ENCODE measurements around the gene KCNQ1OT1. TPM values are rescaled to one million over a fixed set of nuclear protein-coding genes. Genes with fewer than 3 reads are reported as not detected.

Gene KCNQ1OT1
- total and polyA plus RNA-seq, 9 of the 15 experiments (the other 6 are each of a cell fraction or from before 2014, with no cell fraction given): 0.04 to 2.3 (median 0.74) TPM

DNA sequence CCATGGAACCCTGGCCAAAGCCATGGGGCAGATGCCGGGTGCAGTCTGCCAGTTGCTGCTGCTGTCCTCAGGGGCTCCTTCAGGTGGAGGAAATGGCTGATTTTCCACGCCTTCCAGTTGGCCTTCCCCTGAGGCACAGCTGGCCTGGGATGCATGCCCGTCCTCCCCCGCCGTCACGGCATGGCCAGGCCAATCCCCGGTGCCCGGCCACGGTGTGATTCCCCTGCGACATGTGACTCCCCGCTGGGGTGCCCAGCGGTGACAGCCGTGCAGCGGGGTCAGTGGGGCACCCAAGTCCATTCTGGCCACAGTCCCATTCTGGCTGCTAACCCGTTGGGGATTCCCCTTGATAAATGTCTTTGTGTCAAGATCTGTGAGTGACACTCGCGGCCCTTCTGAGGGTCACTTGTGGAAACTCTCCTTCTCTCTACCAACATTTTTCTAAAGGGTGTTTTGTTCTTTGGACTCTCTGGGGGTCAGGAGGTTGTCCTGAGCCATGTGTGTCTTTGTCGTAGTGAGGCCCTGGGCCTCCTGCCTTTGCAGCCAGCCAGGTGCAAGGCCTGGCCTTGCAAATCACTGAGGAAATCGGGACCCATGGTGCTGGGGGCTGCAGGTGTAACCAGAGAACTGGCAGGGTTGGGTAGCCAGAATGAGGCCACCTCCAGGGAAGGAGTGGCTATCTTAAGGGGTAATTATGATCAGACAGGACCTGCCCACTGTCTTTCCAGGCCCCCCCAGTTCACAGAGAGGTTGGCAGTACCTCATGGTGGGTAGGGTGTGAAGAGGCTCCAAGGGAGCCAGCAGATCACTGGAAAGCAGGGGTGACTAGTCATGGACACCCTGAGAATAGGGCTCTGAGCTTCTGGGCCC is 37.1 kb downstream of the KCNQ1OT1 start:
- intact Hi-C loops (cut with micrococcal nuclease): no loop called here

DNA sequence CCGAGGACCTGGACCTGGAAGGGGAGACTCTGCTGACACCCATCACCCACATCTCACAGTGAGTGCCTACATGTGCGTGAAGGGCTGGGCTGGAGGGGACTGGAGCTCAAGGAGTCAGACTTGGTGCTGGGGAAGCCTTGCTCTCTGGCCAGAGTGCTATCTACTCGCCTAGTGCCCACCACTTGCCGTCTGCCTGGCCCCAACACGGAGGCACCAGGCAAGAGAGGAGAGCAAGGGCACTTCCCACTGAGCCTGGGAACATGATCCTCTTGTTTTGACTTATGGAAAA is 37.8 kb downstream of the KCNQ1OT1 start:
- FAIRE-seq: no peak
- in situ Hi-C loops (cut with MboI): no loop called here
- no TSS peak for BruUV-seq (replicated peaks)

More for the DNA sequence above, 37.1 kb downstream of the KCNQ1OT1 start:
- 0 out of 3 replicates have a peak, but pooled peaks cover 3% of the 10 kb centered on the region for H3K79me2 ChIP-seq (ENCODE audit: control insufficient read depth, insufficient read depth, low read length)
- H3K4me2 ChIP-seq (ENCODE audit: insufficient read depth, low read length): no peak overlapping the region
- H3K27me3 ChIP-seq (ENCODE audit: control insufficient read depth in 2 of 2, insufficient read depth in 2 of 2, low read length in 2 of 2): no peaks in the 10 kb centered on the region
- TF ChIP-seq RCOR1 (IDR thresholded peaks at IDR 0.05; ENCODE audit: borderline replicate concordance in 1 of 2, low read depth in 2 of 2, low read length in 2 of 2): no peak
- no peak for TF ChIP-seq ETV1 (tag; conservative IDR thresholded peaks at IDR 0.05; ENCODE audit: low read depth)
- TF ChIP-seq POLR2G (IDR thresholded peaks at IDR 0.05; ENCODE audit: low read depth, low read length): peak; percentile 62
- no peak for TF ChIP-seq ZBTB7A (IDR thresholded peaks at IDR 0.05; ENCODE audit: borderline replicate concordance, control insufficient read depth, low read depth, low read length)
- H3K36me3 ChIP-seq (ENCODE audit: control insufficient read depth, insufficient read depth, low read length): peaks cover 10% of the 10 kb centered on the region; the same call in 1 of the 3 replicates
- peaks cover 32% of the 10 kb centered on the region for H3K9me3 ChIP-seq (replicated peaks; ENCODE audit: control insufficient read depth, insufficient read depth, low read depth, low read length)
- no peak overlapping the region for H2AFZ ChIP-seq (ENCODE audit: low read depth, low read length)
- in situ Hi-C loops (cut with MboI): no loop called here
- no peaks in the 10 kb centered on the region for H3K4me1 ChIP-seq (replicated peaks in 1 of 2; ENCODE audit: control insufficient read depth in 2 of 2, insufficient read depth in 2 of 2, low read length in 2 of 2)
- ChIA-PET CTCF (ENCODE audit: low intra/inter-chr PET ratio) (no interaction called here), POLR2A (interaction anchor here (0.6 kb wide), 1 partner anchor 573 kb away, joined by 3 read pairs; no protein-coding TSS in a partner anchor)
- ATAC-seq (no peak), FAIRE-seq (no peak), DNase-seq (ENCODE audit: extremely low read depth in 1 of 4, low spot score in 3 of 4) (no peak)
- BruUV-seq (replicated peaks): no TSS peak
- H3K9me1 ChIP-seq (ENCODE audit: control insufficient read depth, insufficient read depth, low read length): no peaks in the 10 kb centered on the region
- no peak overlapping the region for H3K9ac ChIP-seq (ENCODE audit: insufficient read depth in 1 of 2, low read depth in 2 of 2, low read length in 2 of 2)
- H4K20me1 ChIP-seq (replicated peaks; ENCODE audit: control insufficient read depth, insufficient read depth, low read length): no peaks in the 10 kb centered on the region
- WGBS (ENCODE audit: insufficient coverage, low coverage, missing lambda C conversion rate): 53% methylated on average over 18 of the region's 19 CpGs
- no peak overlapping the region for H3K4me3 ChIP-seq
- no peak overlapping the region for H3K27ac ChIP-seq (ENCODE audit: extremely low read depth, low read depth, low read length)

More for the DNA sequence above, 37.8 kb downstream of the KCNQ1OT1 start:
- peaks cover 10% of the 10 kb centered on the region; the same call in 1 of the 3 replicates for H3K36me3 ChIP-seq (ENCODE audit: control insufficient read depth, insufficient read depth, low read length)
- peaks cover 33% of the 10 kb centered on the region for H3K9me3 ChIP-seq (replicated peaks; ENCODE audit: control insufficient read depth, insufficient read depth, low read depth, low read length)
- H2AFZ ChIP-seq (ENCODE audit: low read depth, low read length): no peak overlapping the region
- ATAC-seq: no peak
- intact Hi-C loops (cut with micrococcal nuclease): no loop called here
- no peak overlapping the region for H3K27ac ChIP-seq (ENCODE audit: extremely low read depth, low read depth, low read length)
- H3K4me2 ChIP-seq (ENCODE audit: insufficient read depth, low read length): no peak overlapping the region
- DNase-seq (ENCODE audit: extremely low read depth in 1 of 4, low spot score in 3 of 4): no peak
- ChIA-PET POLR2A (interaction anchor here (0.7 kb wide), 1 partner anchor 1311 kb away, joined by 3 read pairs; no protein-coding TSS in a partner anchor), CTCF (ENCODE audit: low intra/inter-chr PET ratio) (no interaction called here)
- no peak overlapping the region for H3K9ac ChIP-seq (ENCODE audit: insufficient read depth in 1 of 2, low read depth in 2 of 2, low read length in 2 of 2)
- H3K27me3 ChIP-seq (ENCODE audit: control insufficient read depth in 2 of 2, insufficient read depth in 2 of 2, low read length in 2 of 2): no peaks in the 10 kb centered on the region
- H3K9me1 ChIP-seq (ENCODE audit: control insufficient read depth, insufficient read depth, low read length): no peaks in the 10 kb centered on the region
- 0 out of 3 replicates have a peak, but pooled peaks cover 3% of the 10 kb centered on the region for H3K79me2 ChIP-seq (ENCODE audit: control insufficient read depth, insufficient read depth, low read length)
- H4K20me1 ChIP-seq (replicated peaks; ENCODE audit: control insufficient read depth, insufficient read depth, low read length): no peaks in the 10 kb centered on the region
- no peak overlapping the region for H3K4me3 ChIP-seq
- H3K4me1 ChIP-seq (replicated peaks in 1 of 2; ENCODE audit: control insufficient read depth in 2 of 2, insufficient read depth in 2 of 2, low read length in 2 of 2): no peaks in the 10 kb centered on the region
- 0 out of 2 replicates have a peak, but pooled peaks have one; percentile 9 for TF ChIP-seq POLR2G (IDR thresholded peaks at IDR 0.05; ENCODE audit: low read depth, low read length)
- TF ChIP-seq, protein P1, sequence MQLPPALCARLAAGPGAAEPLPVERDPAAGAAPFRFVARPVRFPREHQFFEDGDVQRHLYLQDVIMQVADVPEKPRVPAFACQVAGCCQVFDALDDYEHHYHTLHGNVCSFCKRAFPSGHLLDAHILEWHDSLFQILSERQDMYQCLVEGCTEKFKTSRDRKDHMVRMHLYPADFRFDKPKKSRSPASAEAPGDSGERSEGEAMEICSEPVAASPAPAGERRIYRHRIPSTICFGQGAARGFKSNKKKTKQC (CRISPR knock-in tag; IDR thresholded peaks at IDR 0.05): no peak
- 70% methylated on average over 5 of the region's 5 CpGs for WGBS (ENCODE audit: insufficient coverage, low coverage, missing lambda C conversion rate)
